Measurements from ENCODE around the gene EPM2A. TPM values are rescaled to one million over a fixed set of nuclear protein-coding genes. Genes with fewer than 3 reads are reported as not detected.

Gene EPM2A
- total and polyA plus RNA-seq, 2 experiments from 2014 or later, result 6.9 to 9.3 TPM

DNA sequence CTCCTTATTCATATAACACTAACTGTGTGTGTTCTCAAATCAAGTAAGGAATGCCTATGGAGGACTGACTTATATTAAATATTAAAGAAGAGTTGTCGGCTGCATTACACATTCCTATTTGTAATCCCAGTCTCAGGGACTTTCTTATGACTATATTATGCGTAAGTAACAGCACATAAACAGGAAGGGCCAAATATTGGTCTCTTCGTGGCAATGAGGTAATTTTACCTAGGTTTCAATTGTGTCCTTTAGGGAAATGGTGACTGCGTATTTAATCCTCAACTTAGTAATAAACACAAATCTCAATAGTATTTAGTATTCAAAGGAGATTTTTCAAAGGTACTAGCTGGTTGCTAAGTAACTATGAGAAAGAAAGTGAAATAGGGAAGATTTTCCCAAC lies 22.8 kb upstream of the EPM2A start:
- Histone ChIP-seq H3K4me2 (no peak overlapping the region), H3K27me3 (no peaks in the 10 kb centered on the region), H3K4me3 (no peak overlapping the region), H4K20me1 (ENCODE audit: insufficient read depth, poor library complexity, severe bottlenecking) (no peaks in the 10 kb centered on the region), H3K36me3 (replicated peaks; ENCODE audit: insufficient read depth, low read depth) (no peaks in the 10 kb centered on the region), H2AFZ (no peak overlapping the region), H3K27ac (no peak overlapping the region), H3K4me1 (ENCODE audit: insufficient read depth) (no peaks in the 10 kb centered on the region), H3K9me3 (ENCODE audit: low read depth) (no peaks in the 10 kb centered on the region), H3K79me2 (no peaks in the 10 kb centered on the region), H3K9me2 (replicated peaks; ENCODE audit: insufficient read depth) (no peaks in the 10 kb centered on the region)
- TF ChIP-seq EZH2 (IDR thresholded peaks at IDR 0.05; ENCODE audit: borderline replicate concordance) (no peak), EZH2phosphoT487 (IDR thresholded peaks at IDR 0.05; ENCODE audit: low read depth, severe bottlenecking, unreplicated experiment) (no peak), CTCF (IDR thresholded peaks at IDR 0.05; ENCODE audit: poor library complexity) (no peak)
- 93% methylated on average over 4 of the region's 4 CpGs for WGBS (ENCODE audit: low lambda C conversion rate, missing lambda C conversion rate)
- no peak for DNase-seq (ENCODE audit: low spot score)

- Histone ChIP-seq H3K9me3 (ENCODE audit: low read depth) (no peaks in the 10 kb centered on the region), H3K27ac (peak overlapping the region; percentile 58), H3K27me3 (no peaks in the 10 kb centered on the region), H3K4me1 (ENCODE audit: insufficient read depth) (no peaks in the 10 kb centered on the region), H3K4me3 (no peak overlapping the region), H4K20me1 (ENCODE audit: insufficient read depth, poor library complexity, severe bottlenecking) (no peaks in the 10 kb centered on the region), H3K36me3 (replicated peaks; ENCODE audit: insufficient read depth, low read depth) (no peaks in the 10 kb centered on the region), H2AFZ (no peak overlapping the region), H3K9me2 (replicated peaks; ENCODE audit: insufficient read depth) (no peaks in the 10 kb centered on the region), H3K4me2 (no peak overlapping the region), H3K79me2 (no peaks in the 10 kb centered on the region)
- peak; percentile 58 for DNase-seq (ENCODE audit: low spot score)
- TF ChIP-seq EZH2phosphoT487 (IDR thresholded peaks at IDR 0.05; ENCODE audit: low read depth, severe bottlenecking, unreplicated experiment) (no peak), CTCF (IDR thresholded peaks at IDR 0.05; ENCODE audit: poor library complexity) (no peak), EZH2 (IDR thresholded peaks at IDR 0.05; ENCODE audit: borderline replicate concordance) (no peak)
- 38% methylated on average over 1 of the region's 1 CpG for WGBS (ENCODE audit: low lambda C conversion rate, missing lambda C conversion rate)
These were observed 20.9 kb upstream of the EPM2A start for GRCh38 chr6:145756170-145756662.

- Histone ChIP-seq H4K20me1 (ENCODE audit: insufficient read depth, poor library complexity, severe bottlenecking) (no peaks in the 10 kb centered on the region), H3K4me3 (no peak overlapping the region), H2AFZ (no peak overlapping the region), H3K27me3 (no peaks in the 10 kb centered on the region), H3K79me2 (no peaks in the 10 kb centered on the region), H3K36me3 (replicated peaks; ENCODE audit: insufficient read depth, low read depth) (no peaks in the 10 kb centered on the region), H3K4me2 (no peak overlapping the region), H3K9me2 (replicated peaks; ENCODE audit: insufficient read depth) (no peaks in the 10 kb centered on the region), H3K4me1 (ENCODE audit: insufficient read depth) (no peaks in the 10 kb centered on the region), H3K27ac (peak overlapping the region; percentile 58), H3K9me3 (ENCODE audit: low read depth) (no peaks in the 10 kb centered on the region)
- DNase-seq (ENCODE audit: low spot score), result no peak
- no peak for TF ChIP-seq EZH2phosphoT487 (IDR thresholded peaks at IDR 0.05; ENCODE audit: low read depth, severe bottlenecking, unreplicated experiment)
- no peak for TF ChIP-seq EZH2 (IDR thresholded peaks at IDR 0.05; ENCODE audit: borderline replicate concordance)
- TF ChIP-seq CTCF (IDR thresholded peaks at IDR 0.05; ENCODE audit: poor library complexity), result no peak
These were observed 20.4 kb upstream of the EPM2A start for GRCh38 chr6:145755682-145756081.

GRCh38 chr6:145752638-145753037 lies 17.3 kb upstream of the EPM2A start:
- DNase-seq (ENCODE audit: low spot score), result no peak
- Histone ChIP-seq H3K4me3 (no peak overlapping the region), H3K79me2 (no peaks in the 10 kb centered on the region), H4K20me1 (ENCODE audit: insufficient read depth, poor library complexity, severe bottlenecking) (no peaks in the 10 kb centered on the region), H3K9me2 (replicated peaks; ENCODE audit: insufficient read depth) (no peaks in the 10 kb centered on the region), H3K27ac (no peak overlapping the region), H2AFZ (no peak overlapping the region), H3K9me3 (ENCODE audit: low read depth) (no peaks in the 10 kb centered on the region), H3K4me1 (ENCODE audit: insufficient read depth) (no peaks in the 10 kb centered on the region), H3K36me3 (replicated peaks; ENCODE audit: insufficient read depth, low read depth) (no peaks in the 10 kb centered on the region), H3K4me2 (no peak overlapping the region), H3K27me3 (no peaks in the 10 kb centered on the region)
- 82% methylated on average over 2 of the region's 2 CpGs for WGBS (ENCODE audit: low lambda C conversion rate, missing lambda C conversion rate)
- TF ChIP-seq CTCF (IDR thresholded peaks at IDR 0.05; ENCODE audit: poor library complexity), result no peak
- no peak for TF ChIP-seq EZH2phosphoT487 (IDR thresholded peaks at IDR 0.05; ENCODE audit: low read depth, severe bottlenecking, unreplicated experiment)
- TF ChIP-seq EZH2 (IDR thresholded peaks at IDR 0.05; ENCODE audit: borderline replicate concordance), result no peak
